ENCODE measurements around the gene DYNLRB1. TPM values are rescaled to one million over a fixed set of nuclear protein-coding genes. Genes with fewer than 3 reads are reported as not detected.

DYNLRB1 gene
- total RNA-seq, 6 donors from 2014 or later = 77.5 to 156 (median 122) TPM

DNA sequence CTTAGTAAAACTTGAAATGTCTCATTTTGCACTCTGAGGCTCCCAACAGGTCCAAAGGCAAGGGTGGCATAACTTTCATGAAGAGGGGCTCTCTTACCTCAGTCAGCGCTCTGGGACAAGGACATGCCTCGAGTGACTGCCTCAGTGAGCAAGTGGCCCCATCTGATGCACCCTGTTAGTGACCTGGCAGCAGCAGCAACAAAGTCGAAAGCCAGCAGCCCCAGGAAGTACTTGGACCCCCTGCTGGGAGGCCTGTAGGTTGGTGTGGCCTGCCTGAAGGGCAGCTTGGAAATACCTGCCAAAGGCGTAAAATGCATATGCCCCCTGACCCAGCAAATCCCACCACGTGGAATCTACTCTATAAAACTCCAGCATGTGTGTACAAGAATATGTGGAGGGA is 55.5 kb downstream of the DYNLRB1 start:
- ATAC-seq (ENCODE audit: low FRiP score in 2 of 2) (no peak), DNase-seq (no peak)
- Histone ChIP-seq H3K4me1 (peaks cover 0 to 11% (median 7%) of the 10 kb centered on the region in 4 donors), H3K36me3 (peaks cover 0 to 29% (median 8%) of the 10 kb centered on the region in 4 donors), H3K27me3 (no peaks in the 10 kb centered on the region), H3K4me3 (no peak overlapping the region), H3K9me3 (no peaks in the 10 kb centered on the region), H3K27ac (peak overlapping the region in 1 of 4 donors; percentile 44)
- WGBS, 2 donors = 89 to 95% methylated on average over 4 to 5 of the region's 5 CpGs
- TF ChIP-seq EP300 (IDR thresholded peaks at IDR 0.05) (no peak), POLR2AphosphoS5 (IDR thresholded peaks at IDR 0.05) (no peak), POLR2A (IDR thresholded peaks at IDR 0.05) (no peak)
- TF ChIP-seq, protein P1, sequence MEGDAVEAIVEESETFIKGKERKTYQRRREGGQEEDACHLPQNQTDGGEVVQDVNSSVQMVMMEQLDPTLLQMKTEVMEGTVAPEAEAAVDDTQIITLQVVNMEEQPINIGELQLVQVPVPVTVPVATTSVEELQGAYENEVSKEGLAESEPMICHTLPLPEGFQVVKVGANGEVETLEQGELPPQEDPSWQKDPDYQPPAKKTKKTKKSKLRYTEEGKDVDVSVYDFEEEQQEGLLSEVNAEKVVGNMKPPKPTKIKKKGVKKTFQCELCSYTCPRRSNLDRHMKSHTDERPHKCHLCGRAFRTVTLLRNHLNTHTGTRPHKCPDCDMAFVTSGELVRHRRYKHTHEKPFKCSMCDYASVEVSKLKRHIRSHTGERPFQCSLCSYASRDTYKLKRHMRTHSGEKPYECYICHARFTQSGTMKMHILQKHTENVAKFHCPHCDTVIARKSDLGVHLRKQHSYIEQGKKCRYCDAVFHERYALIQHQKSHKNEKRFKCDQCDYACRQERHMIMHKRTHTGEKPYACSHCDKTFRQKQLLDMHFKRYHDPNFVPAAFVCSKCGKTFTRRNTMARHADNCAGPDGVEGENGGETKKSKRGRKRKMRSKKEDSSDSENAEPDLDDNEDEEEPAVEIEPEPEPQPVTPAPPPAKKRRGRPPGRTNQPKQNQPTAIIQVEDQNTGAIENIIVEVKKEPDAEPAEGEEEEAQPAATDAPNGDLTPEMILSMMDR (IDR thresholded peaks at IDR 0.05) = no peak

DNA sequence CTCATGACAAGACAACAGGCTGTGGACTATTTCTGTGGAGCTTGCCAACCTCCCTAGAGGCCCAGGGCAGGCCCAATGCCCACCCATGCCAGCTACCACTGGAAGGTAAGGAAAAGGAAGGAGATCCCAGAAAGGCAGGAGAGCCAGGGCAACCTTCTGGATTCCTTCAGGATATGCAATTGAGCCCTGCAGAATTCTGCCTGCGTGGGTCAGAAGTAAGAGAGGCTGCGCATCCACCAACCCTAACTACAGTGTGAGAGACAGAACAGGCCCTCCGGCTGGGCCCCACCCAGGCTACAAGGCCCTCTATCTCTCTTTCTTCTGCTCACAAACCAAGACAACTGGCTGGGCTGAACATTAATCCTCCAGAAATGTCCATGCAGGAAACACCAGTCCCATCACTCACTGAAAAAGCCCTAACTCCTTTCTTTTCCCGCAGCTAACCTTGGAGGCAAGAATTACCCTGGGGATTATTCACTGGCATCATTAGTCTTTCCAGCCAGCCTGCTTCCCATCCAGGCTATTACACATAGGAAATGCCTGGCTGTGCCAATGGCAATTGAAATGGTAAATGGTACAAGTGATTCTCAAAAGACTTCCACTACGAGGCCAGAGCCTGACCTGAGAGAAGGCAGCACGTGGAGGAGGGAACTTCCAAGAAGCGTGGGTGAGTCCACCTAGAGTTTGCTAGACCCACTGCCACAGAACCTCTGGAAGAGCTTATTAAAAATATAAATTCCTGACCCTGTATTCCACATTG is 57.5 kb downstream of the DYNLRB1 start:
- Histone ChIP-seq H3K27ac (no peak overlapping the region), H3K27me3 (no peaks in the 10 kb centered on the region), H3K9me3 (no peaks in the 10 kb centered on the region), H3K4me1 (peaks cover 0 to 11% (median 6%) of the 10 kb centered on the region in 4 donors), H3K36me3 (peaks cover 0 to 29% (median 8%) of the 10 kb centered on the region in 4 donors), H3K4me3 (no peak overlapping the region)
- ATAC-seq (ENCODE audit: low FRiP score in 2 of 2) = no peak
- TF ChIP-seq, protein P1 (IDR thresholded peaks at IDR 0.05) = no peak
- no peak for TF ChIP-seq POLR2AphosphoS5 (IDR thresholded peaks at IDR 0.05)
- TF ChIP-seq EP300 (IDR thresholded peaks at IDR 0.05) = no peak
- TF ChIP-seq POLR2A (IDR thresholded peaks at IDR 0.05) = no peak
- WGBS, 2 donors = 91 to 93% methylated on average over 7 of the region's 7 CpGs
- DNase-seq = no peak

DNA sequence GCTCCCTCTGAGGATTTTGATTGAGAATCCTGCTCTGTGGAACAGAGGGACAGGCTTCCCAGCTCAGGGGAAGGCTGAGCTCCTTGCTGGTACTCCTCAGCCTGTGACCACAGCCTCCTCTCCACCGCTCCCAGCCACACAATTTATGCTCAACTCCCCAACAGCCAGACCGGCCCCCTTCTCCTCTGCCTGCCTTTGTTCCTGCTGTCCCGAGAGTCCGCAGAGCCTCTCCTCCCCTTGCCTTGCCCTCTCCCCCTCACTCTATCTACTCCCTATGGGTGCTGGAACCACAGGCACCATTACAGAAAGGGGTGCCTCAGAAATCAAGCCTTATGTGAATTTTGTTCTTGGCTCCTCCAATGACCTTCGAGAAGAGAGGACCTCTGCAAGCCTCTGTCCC is 58.2 kb downstream of the DYNLRB1 start:
- Histone ChIP-seq H3K27me3 (no peaks in the 10 kb centered on the region), H3K36me3 (peaks cover 0 to 29% (median 8%) of the 10 kb centered on the region in 4 donors), H3K27ac (no peak overlapping the region), H3K4me1 (peaks cover 0 to 12% (median 8%) of the 10 kb centered on the region in 4 donors), H3K9me3 (no peaks in the 10 kb centered on the region), H3K4me3 (no peak overlapping the region)
- WGBS, 2 donors = 97 to 98% methylated on average over 5 of the region's 5 CpGs
- TF ChIP-seq, protein P1 (IDR thresholded peaks at IDR 0.05) = no peak
- TF ChIP-seq EP300 (IDR thresholded peaks at IDR 0.05) (no peak), POLR2A (IDR thresholded peaks at IDR 0.05) (no peak), POLR2AphosphoS5 (IDR thresholded peaks at IDR 0.05) (no peak)
- DNase-seq (no peak), ATAC-seq (ENCODE audit: low FRiP score in 2 of 2) (no peak)

DNA sequence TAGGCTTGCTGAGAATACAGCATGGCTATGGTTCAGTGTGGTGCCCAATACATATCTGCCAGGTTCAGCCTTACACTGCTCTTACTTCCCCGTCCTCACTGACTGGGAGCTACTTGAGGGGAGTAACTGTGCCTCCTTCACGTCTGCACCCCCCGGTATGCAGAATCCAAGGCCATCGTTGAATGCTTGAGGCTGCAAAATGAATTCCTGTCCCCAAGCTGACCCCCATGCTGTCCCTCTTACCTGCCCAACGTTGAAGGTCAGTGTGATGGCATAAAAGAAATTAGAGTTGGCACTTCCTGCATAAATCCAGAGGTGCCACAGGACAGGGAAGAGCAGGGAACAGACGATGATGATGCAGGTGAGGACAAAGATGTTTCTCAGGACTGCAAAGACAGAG is 58.6 kb downstream of the DYNLRB1 start:
- 92 to 95% methylated on average over 6 of the region's 6 CpGs for WGBS, 2 donors
- no peaks in the 10 kb centered on the region for H3K9me3 ChIP-seq
- H3K36me3 ChIP-seq = peaks cover 0 to 29% (median 8%) of the 10 kb centered on the region in 4 donors
- DNase-seq (no peak), ATAC-seq (ENCODE audit: low FRiP score in 2 of 2) (no peak)
- TF ChIP-seq POLR2AphosphoS5 (IDR thresholded peaks at IDR 0.05) (no peak), EP300 (IDR thresholded peaks at IDR 0.05) (no peak), POLR2A (IDR thresholded peaks at IDR 0.05) (no peak)
- TF ChIP-seq, protein P1 (IDR thresholded peaks at IDR 0.05) = no peak
- no peak overlapping the region for H3K4me3 ChIP-seq
- peaks cover 0 to 12% (median 8%) of the 10 kb centered on the region in 4 donors for H3K4me1 ChIP-seq
- no peaks in the 10 kb centered on the region for H3K27me3 ChIP-seq
- no peak overlapping the region for H3K27ac ChIP-seq
